DMS114 treated with DMSO at 0.1 percent for 48 hours (cell line): Measurements from ENCODE around the gene PCDHGA1.

Source experiments
- DNase-seq: peaks from one replicate; lab custom pipeline; 2025; ENCODE audit not compliant: unreplicated experiment; lab: John Stamatoyannopoulos, UW

The PCDHGA1 gene

DNA sequence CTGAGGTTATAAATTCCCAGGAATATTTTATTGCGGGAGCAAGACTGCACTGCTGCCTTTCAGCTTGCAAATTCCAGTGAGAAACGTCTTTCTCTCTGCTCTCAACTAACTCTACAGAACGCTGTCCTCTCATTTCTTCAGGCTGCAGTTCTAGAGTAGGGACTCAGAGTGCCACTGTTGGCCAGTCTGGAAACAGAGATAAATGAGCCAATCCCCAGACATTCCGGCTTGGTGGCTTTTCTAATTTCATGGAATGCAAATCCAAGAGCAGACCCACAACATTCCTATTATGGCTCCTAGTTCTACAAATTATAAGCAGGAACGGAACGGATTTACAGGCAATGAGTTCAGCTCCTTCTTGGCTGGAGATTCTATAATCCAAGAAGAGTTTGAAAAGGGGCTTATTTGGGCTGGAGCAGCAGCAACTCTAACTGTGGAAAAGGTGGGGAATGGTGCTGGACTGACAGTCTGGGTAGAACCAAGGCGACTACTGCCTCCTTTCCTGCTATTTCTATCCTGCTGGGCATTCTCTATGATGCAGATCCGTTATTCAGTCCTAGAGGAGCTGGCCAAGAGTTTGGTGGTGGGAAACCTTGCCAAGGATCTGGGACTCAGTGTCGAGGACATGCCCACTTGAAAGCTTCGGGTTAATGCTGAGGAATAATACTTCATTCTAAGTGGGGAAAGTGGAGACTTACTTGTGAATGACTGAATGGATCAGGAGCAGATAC lies 109.3 kb downstream of the PCDHGA1 start:
- DNase-seq, result no peak

- DNase-seq, result no peak
Observed at GRCh38 chr5:141440341-141440740, 110.0 kb downstream of the PCDHGA1 start.

- no peak for DNase-seq
Observed at GRCh38 chr5:141441571-141442170, 111.4 kb downstream of the PCDHGA1 start.

DNA sequence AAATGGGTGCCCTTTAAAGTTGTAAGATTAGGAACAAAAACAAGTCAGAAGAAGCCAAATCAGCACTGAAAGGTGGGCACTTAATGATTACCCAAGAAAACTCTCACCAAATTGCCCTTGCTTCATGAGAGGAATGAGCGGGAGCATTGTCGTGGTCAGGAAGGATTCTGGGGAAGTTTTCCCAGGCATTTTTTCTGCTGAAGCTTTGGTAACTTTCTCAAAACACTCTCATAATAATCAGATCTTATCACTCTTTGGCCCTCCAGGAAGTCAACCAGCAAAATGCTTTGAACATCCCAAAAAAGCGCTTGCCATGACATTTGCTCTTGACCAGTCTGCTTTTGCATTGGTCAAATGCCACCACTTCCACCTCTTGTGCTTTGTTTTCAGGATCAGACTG lies 135.0 kb downstream of the PCDHGA1 start:
- no peak for DNase-seq

- peak; percentile 88 for DNase-seq
Observed at GRCh38 chr5:141475625-141476131, 145.4 kb downstream of the PCDHGA1 start, which contains the start of gene PCDHGC3. Gene PCDHGC3 (plus strand): TSS chr5:141475966. CDS start chr5:141476117, 151 bp downstream.

GRCh38 chr5:141476132-141476911 lies 146.0 kb downstream of the PCDHGA1 start:
- DNase-seq, result peak; percentile 30

DNA sequence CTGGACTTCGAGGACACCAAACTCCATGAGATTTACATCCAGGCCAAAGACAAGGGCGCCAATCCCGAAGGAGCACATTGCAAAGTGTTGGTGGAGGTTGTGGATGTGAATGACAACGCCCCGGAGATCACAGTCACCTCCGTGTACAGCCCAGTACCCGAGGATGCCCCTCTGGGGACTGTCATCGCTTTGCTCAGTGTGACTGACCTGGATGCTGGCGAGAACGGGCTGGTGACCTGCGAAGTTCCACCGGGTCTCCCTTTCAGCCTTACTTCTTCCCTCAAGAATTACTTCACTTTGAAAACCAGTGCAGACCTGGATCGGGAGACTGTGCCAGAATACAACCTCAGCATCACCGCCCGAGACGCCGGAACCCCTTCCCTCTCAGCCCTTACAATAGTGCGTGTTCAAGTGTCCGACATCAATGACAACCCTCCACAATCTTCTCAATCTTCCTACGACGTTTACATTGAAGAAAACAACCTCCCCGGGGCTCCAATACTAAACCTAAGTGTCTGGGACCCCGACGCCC lies 146.8 kb downstream of the PCDHGA1 start:
- DNase-seq, result no peak

GRCh38 chr5:141477815-141478214 lies 147.5 kb downstream of the PCDHGA1 start:
- DNase-seq, result no peak

GRCh38 chr5:141478321-141478945 lies 148.1 kb downstream of the PCDHGA1 start:
- DNase-seq, result no peak

DNA sequence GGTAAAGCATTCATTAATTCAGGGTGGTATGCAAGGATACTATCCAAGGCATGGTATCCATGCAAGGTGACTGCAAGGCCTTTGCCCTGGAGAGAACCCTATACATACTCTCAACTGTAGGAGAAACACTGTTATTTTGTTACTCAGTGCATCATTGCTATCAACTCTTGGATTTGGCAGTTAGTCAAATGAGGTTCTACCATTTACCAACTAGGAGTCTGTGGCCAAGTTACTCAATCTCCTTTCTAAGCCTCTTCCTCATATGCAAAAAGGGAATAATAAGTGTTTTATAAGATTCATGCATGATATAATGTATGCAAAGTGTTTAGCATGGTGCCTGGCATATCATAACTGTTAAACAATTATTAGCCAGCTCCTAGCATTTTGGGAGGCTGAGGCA lies 149.5 kb downstream of the PCDHGA1 start:
- no peak for DNase-seq

GRCh38 chr5:141483902-141484301 lies 153.6 kb downstream of the PCDHGA1 start:
- no peak for DNase-seq

DNA sequence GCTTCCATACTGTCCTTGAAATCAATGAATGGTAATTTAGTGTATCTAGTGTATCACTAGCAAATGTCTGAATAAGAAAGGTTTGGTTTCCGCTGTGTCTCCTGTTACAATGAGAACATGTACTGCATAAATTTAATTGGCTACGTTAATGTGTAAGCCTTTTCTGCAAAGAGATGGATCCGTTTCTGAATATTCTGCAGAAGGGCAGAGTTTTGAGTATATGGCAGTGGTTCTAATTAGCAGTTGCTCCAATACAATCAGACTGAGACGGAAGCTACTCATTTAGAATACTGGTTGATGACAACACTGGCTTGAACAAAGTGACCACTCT lies 154.0 kb downstream of the PCDHGA1 start:
- DNase-seq, result no peak

GRCh38 chr5:141484641-141485311 lies 154.5 kb downstream of the PCDHGA1 start, which contains the start of gene PCDHGC4:
Gene PCDHGC4 (plus strand): TSS chr5:141485030. CDS start chr5:141485174, 144 bp downstream.
- DNase-seq, result no peak

DNA sequence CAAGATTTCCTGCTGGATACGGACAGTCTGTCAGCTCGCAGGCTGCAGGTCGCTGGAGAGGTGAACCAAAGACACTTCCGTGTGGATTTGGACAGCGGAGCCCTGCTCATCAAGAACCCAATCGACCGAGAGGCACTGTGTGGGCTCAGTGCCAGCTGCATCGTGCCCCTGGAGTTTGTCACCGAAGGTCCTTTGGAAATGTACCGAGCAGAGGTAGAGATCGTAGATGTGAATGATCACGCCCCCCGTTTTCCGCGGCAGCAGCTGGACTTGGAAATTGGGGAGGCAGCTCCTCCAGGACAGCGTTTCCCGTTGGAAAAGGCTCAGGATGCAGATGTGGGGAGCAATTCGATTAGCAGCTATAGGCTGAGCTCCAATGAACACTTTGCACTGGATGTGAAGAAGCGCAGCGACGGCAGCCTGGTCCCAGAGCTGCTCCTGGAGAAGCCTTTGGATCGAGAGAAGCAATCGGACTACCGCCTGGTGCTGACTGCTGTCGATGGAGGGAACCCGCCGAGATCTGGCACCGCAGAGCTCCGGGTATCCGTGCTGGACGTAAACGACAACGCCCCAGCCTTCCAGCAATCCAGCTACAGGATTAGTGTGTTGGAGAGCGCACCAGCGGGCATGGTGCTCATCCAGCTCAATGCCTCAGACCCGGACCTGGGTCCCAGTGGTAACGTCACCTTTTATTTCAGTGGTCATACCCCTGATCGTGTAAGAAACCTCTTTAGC lies 155.2 kb downstream of the PCDHGA1 start:
- no peak for DNase-seq

- DNase-seq, result no peak
Observed at GRCh38 chr5:141486091-141486490, 155.8 kb downstream of the PCDHGA1 start.

DNA sequence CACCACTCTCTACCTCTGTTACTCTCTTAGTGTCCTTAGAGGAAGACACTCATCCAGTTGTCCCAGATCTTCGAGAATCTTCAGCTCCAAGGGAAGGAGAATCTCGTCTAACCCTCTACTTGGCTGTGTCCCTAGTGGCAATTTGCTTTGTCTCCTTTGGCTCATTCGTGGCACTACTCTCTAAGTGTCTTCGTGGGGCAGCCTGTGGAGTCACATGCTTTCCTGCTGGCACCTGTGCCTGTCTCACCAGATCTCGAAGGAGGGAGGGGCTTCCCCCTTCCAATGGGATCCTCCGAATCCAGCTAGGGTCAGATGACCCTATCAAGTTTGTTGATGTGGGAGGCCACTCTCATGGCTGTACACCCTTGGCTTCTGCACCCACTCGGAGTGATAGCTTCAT lies 156.8 kb downstream of the PCDHGA1 start:
- no peak for DNase-seq

- DNase-seq, result no peak
Observed at GRCh38 chr5:141488591-141489561, 158.6 kb downstream of the PCDHGA1 start, which contains the start of gene PCDHGC5. Gene PCDHGC5 (plus strand): TSS chr5:141489081. CDS start chr5:141489241, 160 bp downstream.

DNA sequence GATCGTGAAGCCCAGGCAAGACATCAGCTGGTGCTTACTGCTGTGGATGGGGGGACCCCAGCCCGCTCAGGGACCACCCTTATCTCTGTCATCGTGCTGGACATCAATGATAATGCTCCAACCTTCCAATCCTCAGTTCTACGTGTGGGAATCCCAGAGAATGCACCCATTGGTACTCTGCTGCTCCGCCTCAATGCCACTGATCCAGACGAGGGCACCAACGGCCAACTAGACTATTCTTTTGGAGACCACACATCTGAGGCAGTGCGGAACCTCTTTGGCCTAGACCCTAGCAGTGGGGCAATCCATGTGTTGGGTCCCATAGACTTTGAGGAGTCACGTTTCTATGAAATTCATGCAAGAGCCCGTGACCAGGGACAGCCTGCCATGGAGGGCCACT lies 159.5 kb downstream of the PCDHGA1 start:
- DNase-seq, result no peak
